Testis (tissue), 2 donors: ENCODE data around the gene GAB2.

Source experiments
- POLR2A ChIP-seq: fragments of 450-650 bp; IDR thresholded peaks from one replicate; pipeline ENCODE4 v1.6.1; 2017; ENCODE audit warnings: antibody characterized with exemption, mild to moderate bottlenecking, moderate library complexity
- TF ChIP-seq, protein P1 (sequence below), 3 experiments: fragments of 450-650 bp in 2 of 3; fragments of 200-600 bp in 1 of 3; sonication (generic) in 1 of 3; IDR thresholded peaks; one replicate each; pipeline ENCODE4 v1.5.1; 2016 to 2019; ENCODE audit warnings: antibody characterized with exemption in 3 of 3, mild to moderate bottlenecking in 2 of 3, moderate library complexity in 1 of 3

DNA sequence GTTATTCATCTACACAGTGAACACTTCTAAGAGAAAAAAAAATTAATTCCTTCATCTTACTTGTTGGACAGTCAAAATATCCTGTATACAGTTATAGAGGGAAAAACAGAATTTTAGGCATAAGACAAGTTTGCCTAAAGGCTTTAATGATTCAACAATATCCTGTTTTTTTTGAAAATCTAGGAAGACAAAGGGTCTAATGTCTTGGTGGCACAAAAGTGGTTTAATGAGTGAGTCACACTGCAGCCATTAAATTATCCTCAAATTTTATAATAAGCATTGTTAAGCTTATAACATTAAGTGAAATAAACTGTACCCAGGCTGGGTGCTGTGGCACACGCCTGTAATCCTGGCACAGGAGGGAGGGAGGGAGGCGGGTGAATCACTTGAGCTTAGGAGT, 72.9 kb downstream of the GAB2 start:
- TF ChIP-seq, protein P1, sequence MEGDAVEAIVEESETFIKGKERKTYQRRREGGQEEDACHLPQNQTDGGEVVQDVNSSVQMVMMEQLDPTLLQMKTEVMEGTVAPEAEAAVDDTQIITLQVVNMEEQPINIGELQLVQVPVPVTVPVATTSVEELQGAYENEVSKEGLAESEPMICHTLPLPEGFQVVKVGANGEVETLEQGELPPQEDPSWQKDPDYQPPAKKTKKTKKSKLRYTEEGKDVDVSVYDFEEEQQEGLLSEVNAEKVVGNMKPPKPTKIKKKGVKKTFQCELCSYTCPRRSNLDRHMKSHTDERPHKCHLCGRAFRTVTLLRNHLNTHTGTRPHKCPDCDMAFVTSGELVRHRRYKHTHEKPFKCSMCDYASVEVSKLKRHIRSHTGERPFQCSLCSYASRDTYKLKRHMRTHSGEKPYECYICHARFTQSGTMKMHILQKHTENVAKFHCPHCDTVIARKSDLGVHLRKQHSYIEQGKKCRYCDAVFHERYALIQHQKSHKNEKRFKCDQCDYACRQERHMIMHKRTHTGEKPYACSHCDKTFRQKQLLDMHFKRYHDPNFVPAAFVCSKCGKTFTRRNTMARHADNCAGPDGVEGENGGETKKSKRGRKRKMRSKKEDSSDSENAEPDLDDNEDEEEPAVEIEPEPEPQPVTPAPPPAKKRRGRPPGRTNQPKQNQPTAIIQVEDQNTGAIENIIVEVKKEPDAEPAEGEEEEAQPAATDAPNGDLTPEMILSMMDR (IDR thresholded peaks at IDR 0.05), result no peak
- no peak for TF ChIP-seq POLR2A
